Keratinocyte (primary cell): ENCODE measurements around the gene PAPPA2. TPM values are rescaled to one million over a fixed set of nuclear protein-coding genes. Genes with fewer than 3 reads are reported as not detected.

Experiments used
- DNase-seq: peaks from one replicate; pipeline ENCODE4 v3.0.0-alpha.2; 2011; ENCODE audit warnings: low read depth, missing footprints, low spot score
- FAIRE-seq: peaks from 2 replicates; lab custom pipeline; 2011; peaks lifted over from hg19 to GRCh38; lab: Jason Lieb, UNC
- H2AFZ ChIP-seq: 2 replicates; pipeline ENCODE4 v1.6.0; 2012; ENCODE audit warnings: low read length, control low read depth, inconsistent platforms; ENCODE audit not compliant: control insufficient read depth
- H3K27ac ChIP-seq: 2 replicates; pipeline ENCODE4 v1.5.1; 2011; ENCODE audit warnings: low read length; ENCODE audit not compliant: control insufficient read depth, insufficient read depth
- H3K27me3 ChIP-seq: 3 replicates; pipeline ENCODE4 v1.6.0; 2011; ENCODE audit warnings: low read length; ENCODE audit not compliant: control insufficient read depth, insufficient read depth; ENCODE audit errors: extremely low read depth
- H3K36me3 ChIP-seq, 2 experiments: 2 replicates in 1 of 2; 3 replicates in 1 of 2; pipeline ENCODE4 v1.5.1; 2011; ENCODE audit warnings: low read length in 2 of 2, mild to moderate bottlenecking in 1 of 2; ENCODE audit not compliant: control insufficient read depth in 2 of 2, insufficient read depth in 2 of 2; ENCODE audit errors: extremely low read depth in 1 of 2
- H3K4me1 ChIP-seq: 3 replicates; pipeline ENCODE4 v1.5.1; 2011; ENCODE audit warnings: low read length; ENCODE audit not compliant: control insufficient read depth, insufficient read depth; ENCODE audit errors: extremely low read depth
- H3K4me2 ChIP-seq: 3 replicates; pipeline ENCODE4 v1.6.0; 2011; ENCODE audit warnings: low read depth, low read length; ENCODE audit not compliant: control insufficient read depth, insufficient read depth; ENCODE audit errors: extremely low read depth
- H3K4me3 ChIP-seq, 3 experiments: fragments of 200-600 bp in 1 of 3; sonication (generic) in 1 of 3; 2 replicates in 2 of 3; 3 replicates in 1 of 3; pipeline ENCODE4 v1.5.1; 2011 to 2016; ENCODE audit warnings: low read length in 3 of 3, mild to moderate bottlenecking in 3 of 3, control low read depth in 2 of 3, inconsistent platforms in 1 of 3, low read depth in 1 of 3, mixed read lengths in 1 of 3, mixed run types in 1 of 3, moderate library complexity in 1 of 3; ENCODE audit not compliant: control insufficient read depth in 2 of 3, insufficient read depth in 2 of 3; ENCODE audit errors: extremely low read depth in 1 of 3
- H3K79me2 ChIP-seq: 2 replicates; pipeline ENCODE4 v1.6.0; 2012; ENCODE audit warnings: low read length; ENCODE audit not compliant: control insufficient read depth, insufficient read depth
- H3K9ac ChIP-seq: 3 replicates; pipeline ENCODE4 v1.6.0; 2011; ENCODE audit warnings: low read length; ENCODE audit not compliant: control insufficient read depth, insufficient read depth; ENCODE audit errors: extremely low read depth
- H3K9me1 ChIP-seq: 3 replicates; pipeline ENCODE4 v1.6.0; 2011; ENCODE audit warnings: low read length; ENCODE audit not compliant: control insufficient read depth, insufficient read depth; ENCODE audit errors: extremely low read depth
- H3K9me3 ChIP-seq: 2 replicates; pipeline ENCODE4 v1.5.1; 2012; ENCODE audit warnings: low read depth, low read length; ENCODE audit not compliant: control insufficient read depth
- H4K20me1 ChIP-seq: 3 replicates; pipeline ENCODE4 v1.6.0; 2011; ENCODE audit warnings: low read length; ENCODE audit not compliant: control insufficient read depth, insufficient read depth; ENCODE audit errors: extremely low read depth
- EZH2 ChIP-seq: IDR thresholded peaks from one replicate; pipeline ENCODE4 v1.6.1; 2012; ENCODE audit warnings: inconsistent platforms, mild to moderate bottlenecking, low read length, moderate library complexity
- dilution Hi-C: fragments of 300-500 bp; cut with MboI; formaldehyde crosslinking; loops from one replicate; pipeline ENCODE4 v1.7.0; 2020; ENCODE audit warnings: low sequenced_read_pairs; ENCODE audit not compliant: extremely low pct_ligation_motif_present
- polyA plus RNA-seq, 5 experiments: library from polyadenylated mRNA; depleted of rRNA in 3 of 5; stranded (reverse) in 3 of 5; stranded (forward) in 1 of 5; unstranded in 1 of 5; fragments of >200 nt; gene quantifications; 1 replicate in 1 of 5; 2 replicates in 3 of 5; 3 replicates in 1 of 5; pipeline versions ENCODE4 v1.2.1 to v1.2.3, GENCODE V29; 2011 to 2012; ENCODE audit warnings: missing spikeins in 2 of 5, low read depth in 1 of 5, low replicate concordance in 1 of 5
- TF ChIP-seq, protein P1 (sequence below), 3 experiments: IDR thresholded peaks in 1 of 3; conservative IDR thresholded peaks in 1 of 3; optimal IDR thresholded peaks in 1 of 3; 2 replicates in 2 of 3; 3 replicates in 1 of 3; pipeline versions ENCODE3 to v1.5.1; 2011; ENCODE audit warnings: low read length in 3 of 3, mild to moderate bottlenecking in 3 of 3, moderate library complexity in 2 of 3, control low read depth in 1 of 3, inconsistent platforms in 1 of 3; ENCODE audit not compliant: insufficient read depth in 2 of 3; ENCODE audit errors: extremely low read depth in 1 of 3

PAPPA2 gene
- polyA plus RNA-seq, 1 donor (not counting 4 experiments of a cell fraction or from before 2014, with no cell fraction given): 0.07 TPM

- Histone ChIP-seq H3K79me2 (no peaks in the 10 kb centered on the region), H3K27me3 (no peaks in the 10 kb centered on the region), H2AFZ (no peak overlapping the region), H3K9me1 (no peaks in the 10 kb centered on the region), H4K20me1 (no peaks in the 10 kb centered on the region), H3K4me1 (no peaks in the 10 kb centered on the region), H3K9ac (no peak overlapping the region), H3K36me3 (no peaks in the 10 kb centered on the region), H3K4me2 (no peak overlapping the region), H3K27ac (no peak overlapping the region), H3K4me3 (no peak overlapping the region), H3K9me3 (no peaks in the 10 kb centered on the region)
- DNase-seq: no peak
- no peak for FAIRE-seq
- no peak for TF ChIP-seq EZH2
- TF ChIP-seq, protein P1, sequence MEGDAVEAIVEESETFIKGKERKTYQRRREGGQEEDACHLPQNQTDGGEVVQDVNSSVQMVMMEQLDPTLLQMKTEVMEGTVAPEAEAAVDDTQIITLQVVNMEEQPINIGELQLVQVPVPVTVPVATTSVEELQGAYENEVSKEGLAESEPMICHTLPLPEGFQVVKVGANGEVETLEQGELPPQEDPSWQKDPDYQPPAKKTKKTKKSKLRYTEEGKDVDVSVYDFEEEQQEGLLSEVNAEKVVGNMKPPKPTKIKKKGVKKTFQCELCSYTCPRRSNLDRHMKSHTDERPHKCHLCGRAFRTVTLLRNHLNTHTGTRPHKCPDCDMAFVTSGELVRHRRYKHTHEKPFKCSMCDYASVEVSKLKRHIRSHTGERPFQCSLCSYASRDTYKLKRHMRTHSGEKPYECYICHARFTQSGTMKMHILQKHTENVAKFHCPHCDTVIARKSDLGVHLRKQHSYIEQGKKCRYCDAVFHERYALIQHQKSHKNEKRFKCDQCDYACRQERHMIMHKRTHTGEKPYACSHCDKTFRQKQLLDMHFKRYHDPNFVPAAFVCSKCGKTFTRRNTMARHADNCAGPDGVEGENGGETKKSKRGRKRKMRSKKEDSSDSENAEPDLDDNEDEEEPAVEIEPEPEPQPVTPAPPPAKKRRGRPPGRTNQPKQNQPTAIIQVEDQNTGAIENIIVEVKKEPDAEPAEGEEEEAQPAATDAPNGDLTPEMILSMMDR (optimal IDR thresholded peaks at IDR 0.05 in 1 of 3, IDR thresholded peaks at IDR 0.05 in 1 of 3, conservative IDR thresholded peaks at IDR 0.05 in 1 of 3; ENCODE audit: extremely low read depth in 1 of 3, insufficient read depth in 2 of 3, low read length in 3 of 3): no peak
- dilution Hi-C loops: no loop called here
Observed at GRCh38 chr1:176682830-176683535, 220.0 kb downstream of the PAPPA2 start.

GRCh38 chr1:176691251-176692228, 228.6 kb downstream of the PAPPA2 start:
- H3K4me2 ChIP-seq: no peak overlapping the region
- no peaks in the 10 kb centered on the region for H3K4me1 ChIP-seq
- no peak for TF ChIP-seq EZH2
- TF ChIP-seq, protein P1 (optimal IDR thresholded peaks at IDR 0.05 in 1 of 3, IDR thresholded peaks at IDR 0.05 in 1 of 3, conservative IDR thresholded peaks at IDR 0.05 in 1 of 3; ENCODE audit: extremely low read depth in 1 of 3, insufficient read depth in 2 of 3, low read length in 3 of 3): peak; percentile 71 to 81 (median 73)
- H3K9me3 ChIP-seq: no peaks in the 10 kb centered on the region
- H3K9ac ChIP-seq: no peak overlapping the region
- no peak overlapping the region for H3K4me3 ChIP-seq
- no peak overlapping the region for H3K27ac ChIP-seq
- no peaks in the 10 kb centered on the region for H3K9me1 ChIP-seq
- FAIRE-seq (peak; percentile 67), DNase-seq (no peak)
- H2AFZ ChIP-seq: no peak overlapping the region
- H3K79me2 ChIP-seq: no peaks in the 10 kb centered on the region
- H4K20me1 ChIP-seq: no peaks in the 10 kb centered on the region
- H3K27me3 ChIP-seq: no peaks in the 10 kb centered on the region
- H3K36me3 ChIP-seq: no peaks in the 10 kb centered on the region
- dilution Hi-C loops: no loop called here
